Uterus (tissue), 4 donors: Measurements from ENCODE around the gene SMARCAL1. TPM values are rescaled to one million over a fixed set of nuclear protein-coding genes. Genes with fewer than 3 reads are reported as not detected.

Experiments used
- DNase-seq, 2 donors: peaks; one replicate each; pipeline ENCODE4 v3.0.0-alpha.2; 2019 to 2020
- H3K27ac ChIP-seq, 2 donors: fragments of 200-600 bp; sonication (generic); 1 replicate in 1 of 2; 2 replicates in 1 of 2; pipeline ENCODE4 v1.5.1; 2016 to 2018
- H3K27me3 ChIP-seq, 2 donors: fragments of 200-600 bp; sonication (generic); one replicate each; pipeline ENCODE4 v1.5.1; 2018 to 2019; ENCODE audit warnings: control low read depth in 1 of 2
- H3K36me3 ChIP-seq, 2 donors: fragments of 200-600 bp; sonication (generic); one replicate each; pipeline ENCODE4 v1.5.1; 2019; ENCODE audit warnings: control low read depth in 1 of 2
- H3K4me1 ChIP-seq, 2 donors: fragments of 200-600 bp; sonication (generic); one replicate each; pipeline ENCODE4 v1.5.1; 2018 to 2019; ENCODE audit warnings: control low read depth in 1 of 2
- H3K4me3 ChIP-seq, 2 donors: fragments of 200-600 bp; sonication (generic); 1 replicate in 1 of 2; 2 replicates in 1 of 2; pipeline ENCODE4 v1.5.1; 2018 to 2019; ENCODE audit warnings: mild to moderate bottlenecking in 1 of 2
- H3K9me3 ChIP-seq, 2 donors: fragments of 200-600 bp; sonication (generic); one replicate each; pipeline ENCODE4 v1.5.1; 2019; ENCODE audit warnings: control low read depth in 1 of 2
- POLR2A ChIP-seq, 2 donors: fragments of 450-650 bp; IDR thresholded peaks; one replicate each; pipeline ENCODE4 v1.6.1; 2016; ENCODE audit warnings: antibody characterized with exemption in 2 of 2, mild to moderate bottlenecking in 1 of 2, moderate library complexity in 1 of 2
- intact Hi-C: fragments of 100-400 bp; cut with DNase I; formaldehyde crosslinking; loops from one replicate; pipeline ENCODE4 v1.15.1; 2023; ENCODE audit warnings: low total_unique reads
- total RNA-seq, 4 donors: library from RNA; depleted of rRNA in 3 of 4; stranded (reverse); fragments of >200 nt in 3 of 4; gene quantifications; one replicate each; pipeline versions ENCODE4 v1.1.0 to v1.2.4, GENCODE V29; 2014 to 2023
- TF ChIP-seq, protein P1 (sequence below), 4 experiments: fragments of 200-600 bp in 2 of 4; fragments of 450-650 bp in 2 of 4; sonication (generic) in 2 of 4; IDR thresholded peaks; one replicate each; pipeline ENCODE4 v1.5.1; 2016 to 2019; ENCODE audit warnings: antibody characterized with exemption in 4 of 4, mild to moderate bottlenecking in 2 of 4, moderate library complexity in 1 of 4
- donor health status: DM: yes; HTN: yes; CAD: no.

Gene SMARCAL1
- total RNA-seq, 4 donors from 2014 or later = 8.5 to 25.1 (median 15.5) TPM

DNA sequence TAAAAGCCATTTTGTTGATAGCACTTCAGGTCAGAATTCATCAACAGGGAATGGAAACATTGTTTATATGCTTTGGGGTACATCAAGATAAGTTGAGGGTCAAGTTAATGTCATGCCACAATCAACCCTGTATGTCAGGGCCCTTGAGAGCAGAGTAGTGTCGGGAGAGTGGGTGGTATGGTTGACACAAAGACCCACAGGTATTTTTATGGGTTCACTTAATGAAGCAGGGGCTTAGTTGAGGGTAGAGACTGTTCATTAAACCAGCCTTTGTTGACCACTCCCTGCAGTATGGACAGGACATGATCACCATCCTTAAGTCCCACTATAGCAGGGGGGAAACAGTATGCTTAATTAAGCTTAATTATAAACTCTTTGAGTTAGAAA lies 92.1 kb downstream of the SMARCAL1 start:
- no peak overlapping the region for H3K4me3 ChIP-seq
- peaks cover 0 to 16% of the 10 kb centered on the region in 2 donors for H3K4me1 ChIP-seq
- no peak overlapping the region for H3K27ac ChIP-seq
- no peaks in the 10 kb centered on the region for H3K36me3 ChIP-seq
- intact Hi-C loops = no loop called here
- H3K27me3 ChIP-seq = no peaks in the 10 kb centered on the region
- no peak for DNase-seq
- no peak for TF ChIP-seq POLR2A (IDR thresholded peaks at IDR 0.05)
- TF ChIP-seq, protein P1, sequence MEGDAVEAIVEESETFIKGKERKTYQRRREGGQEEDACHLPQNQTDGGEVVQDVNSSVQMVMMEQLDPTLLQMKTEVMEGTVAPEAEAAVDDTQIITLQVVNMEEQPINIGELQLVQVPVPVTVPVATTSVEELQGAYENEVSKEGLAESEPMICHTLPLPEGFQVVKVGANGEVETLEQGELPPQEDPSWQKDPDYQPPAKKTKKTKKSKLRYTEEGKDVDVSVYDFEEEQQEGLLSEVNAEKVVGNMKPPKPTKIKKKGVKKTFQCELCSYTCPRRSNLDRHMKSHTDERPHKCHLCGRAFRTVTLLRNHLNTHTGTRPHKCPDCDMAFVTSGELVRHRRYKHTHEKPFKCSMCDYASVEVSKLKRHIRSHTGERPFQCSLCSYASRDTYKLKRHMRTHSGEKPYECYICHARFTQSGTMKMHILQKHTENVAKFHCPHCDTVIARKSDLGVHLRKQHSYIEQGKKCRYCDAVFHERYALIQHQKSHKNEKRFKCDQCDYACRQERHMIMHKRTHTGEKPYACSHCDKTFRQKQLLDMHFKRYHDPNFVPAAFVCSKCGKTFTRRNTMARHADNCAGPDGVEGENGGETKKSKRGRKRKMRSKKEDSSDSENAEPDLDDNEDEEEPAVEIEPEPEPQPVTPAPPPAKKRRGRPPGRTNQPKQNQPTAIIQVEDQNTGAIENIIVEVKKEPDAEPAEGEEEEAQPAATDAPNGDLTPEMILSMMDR (IDR thresholded peaks at IDR 0.05) = no peak
- no peaks in the 10 kb centered on the region for H3K9me3 ChIP-seq

DNA sequence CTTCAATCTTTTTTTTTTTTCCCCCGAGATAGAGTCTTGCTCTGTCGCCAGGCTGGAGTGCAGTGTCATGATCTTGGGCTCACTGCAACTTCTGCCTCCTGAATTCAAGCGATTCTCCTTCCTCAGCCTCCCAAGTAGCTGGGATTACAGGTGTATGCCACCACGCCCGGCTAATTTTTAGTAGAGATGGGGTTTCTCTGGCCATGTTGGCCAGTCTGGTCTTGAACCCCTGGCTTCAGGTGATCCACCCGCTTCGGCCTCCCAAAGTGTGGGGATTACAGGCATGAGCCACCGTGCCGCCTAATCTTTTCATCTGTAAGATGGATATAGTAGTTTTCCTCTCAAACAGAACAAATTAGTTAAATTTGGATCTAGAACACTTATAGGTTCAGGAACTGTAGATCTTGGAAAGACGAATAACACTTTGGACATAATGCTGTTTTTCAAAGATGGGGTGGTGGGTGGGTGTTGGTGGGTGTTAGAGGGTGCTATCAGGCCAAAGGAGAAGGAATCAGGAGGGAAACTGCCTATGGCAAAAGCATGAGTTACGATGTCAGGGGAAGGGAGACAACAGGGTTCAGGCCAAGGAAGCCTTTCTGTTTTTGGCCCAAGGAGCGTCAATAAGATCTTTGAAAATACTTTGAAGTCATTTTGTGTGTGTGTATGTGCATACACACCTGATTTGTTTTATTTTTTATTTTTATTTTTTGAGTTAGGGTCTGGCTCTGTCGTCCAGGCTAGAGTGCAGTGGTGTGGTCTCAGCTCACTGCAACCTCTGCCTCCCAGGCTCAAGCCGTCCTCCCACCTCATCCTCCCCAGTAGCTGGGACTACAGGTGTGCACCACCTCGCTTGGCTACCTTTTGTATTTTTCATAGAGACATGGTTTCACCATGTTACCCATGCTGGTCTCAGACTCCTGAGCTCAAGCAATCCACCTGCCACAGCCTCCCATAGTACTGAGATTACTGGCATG lies 93.1 kb downstream of the SMARCAL1 start:
- DNase-seq = no peak
- no peak for TF ChIP-seq POLR2A (IDR thresholded peaks at IDR 0.05)
- TF ChIP-seq, protein P1 (IDR thresholded peaks at IDR 0.05) = no peak
- Histone ChIP-seq H3K36me3 (no peaks in the 10 kb centered on the region), H3K27ac (no peak overlapping the region), H3K4me3 (no peak overlapping the region), H3K27me3 (no peaks in the 10 kb centered on the region), H3K9me3 (no peaks in the 10 kb centered on the region), H3K4me1 (peaks cover 0 to 7% of the 10 kb centered on the region in 2 donors)
- intact Hi-C loops = no loop called here

DNA sequence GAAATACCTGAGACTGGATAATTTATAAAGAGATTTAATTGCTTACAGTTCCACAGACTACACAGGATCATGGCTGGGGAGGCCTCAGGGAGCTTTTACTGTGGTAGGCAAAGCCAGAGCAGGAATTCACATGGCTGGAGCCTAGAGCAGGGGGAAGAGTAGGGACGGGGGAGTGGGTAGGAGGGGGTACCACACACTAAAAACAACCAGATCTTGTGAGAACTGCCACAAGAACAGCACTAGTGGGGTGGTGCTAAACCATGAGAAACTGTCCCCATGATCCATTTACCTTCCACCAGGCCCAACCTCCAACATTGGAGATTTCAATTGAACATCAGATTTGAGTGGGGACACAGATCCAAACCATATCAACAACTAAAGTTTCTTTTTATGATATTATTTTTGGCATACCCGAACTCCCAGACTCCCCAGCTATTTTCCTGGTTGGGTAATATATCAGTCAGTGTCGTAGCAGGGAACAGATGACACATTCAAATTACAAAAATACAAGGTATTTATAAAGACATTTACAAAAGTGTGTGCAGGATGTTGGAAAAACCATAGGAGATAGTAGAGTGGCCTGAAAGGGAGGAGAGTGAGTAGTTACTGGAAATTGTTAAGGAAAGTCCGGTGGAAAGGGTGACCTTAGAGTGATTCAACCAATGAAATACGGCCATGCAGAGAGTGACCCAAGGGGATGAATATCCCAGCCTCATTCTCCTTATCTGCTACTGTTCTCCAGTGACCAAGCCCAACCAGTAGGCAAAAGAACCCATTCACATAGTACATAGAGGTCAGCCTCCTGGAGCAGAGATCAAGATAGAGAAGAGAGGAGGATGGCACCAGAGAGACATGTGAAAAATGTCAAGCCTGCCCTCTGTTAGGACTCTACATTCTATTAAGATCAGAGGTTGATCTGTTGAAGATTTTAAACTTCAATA lies 95.2 kb downstream of the SMARCAL1 start:
- Histone ChIP-seq H3K4me3 (no peak overlapping the region), H3K27me3 (no peaks in the 10 kb centered on the region), H3K27ac (no peak overlapping the region), H3K36me3 (no peaks in the 10 kb centered on the region), H3K4me1 (peaks cover 0 to 1% of the 10 kb centered on the region in 2 donors), H3K9me3 (no peaks in the 10 kb centered on the region)
- intact Hi-C loops = no loop called here
- no peak for DNase-seq
- TF ChIP-seq, protein P1 (IDR thresholded peaks at IDR 0.05) = no peak
- no peak for TF ChIP-seq POLR2A (IDR thresholded peaks at IDR 0.05)

DNA sequence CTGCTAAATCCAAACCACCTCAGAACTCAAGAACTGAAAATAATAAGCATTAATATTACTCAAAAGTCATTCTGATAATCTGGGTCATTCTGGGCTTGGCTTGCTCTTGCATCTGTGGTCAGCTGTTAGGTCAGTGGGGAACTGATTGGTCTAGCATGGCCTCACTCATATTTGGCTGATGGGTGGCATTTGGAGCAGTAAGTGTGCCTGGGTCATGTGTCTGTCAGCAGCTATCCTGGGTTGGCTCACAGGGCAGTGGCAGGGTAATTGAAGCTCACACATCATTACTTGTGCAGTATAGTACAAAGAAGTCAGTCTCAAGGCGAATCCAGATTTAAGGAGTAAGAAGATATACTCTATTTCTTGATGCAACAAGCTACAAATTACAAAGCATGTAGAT lies 95.9 kb downstream of the SMARCAL1 start:
- no peak overlapping the region for H3K27ac ChIP-seq
- H3K36me3 ChIP-seq = no peaks in the 10 kb centered on the region
- TF ChIP-seq, protein P1 (IDR thresholded peaks at IDR 0.05) = no peak
- TF ChIP-seq POLR2A (IDR thresholded peaks at IDR 0.05) = no peak
- H3K4me1 ChIP-seq = no peaks in the 10 kb centered on the region
- no peak for DNase-seq
- no peaks in the 10 kb centered on the region for H3K27me3 ChIP-seq
- H3K4me3 ChIP-seq = no peak overlapping the region
- H3K9me3 ChIP-seq = no peaks in the 10 kb centered on the region
- intact Hi-C loops = no loop called here
